A549 (cell line): Measurements from ENCODE around the gene GATM. TPM values are rescaled to one million over a fixed set of nuclear protein-coding genes. Genes with fewer than 3 reads are reported as not detected.
"Not testable (repeated sequence)": the region's sequence is repeated elsewhere in the genome, so short reads cannot be mapped to it uniquely, and the experiment has no call there.

Source experiments
- ATAC-seq, 2 experiments: fragments of 200-7000 bp in 1 of 2; fragments of >200 bp in 1 of 2; cut with Nextera tagmentation in 1 of 2; cut with Tn5 transposase in 1 of 2; 3 replicates each; pipeline versions ENCODE4 v1.8.0 to v1.9.1; 2018 to 2020; ENCODE audit warnings: mild to moderate bottlenecking in 1 of 2, moderate library complexity in 1 of 2
- CTCF ChIA-PET: fragments of 300-600 bp; sonication (Branson Sonifier 250); formaldehyde crosslinking; extraction: SDS; loops from one replicate; lab custom pipeline; 2021; ENCODE audit warnings: antibody characterized with exemption, inconsistent platforms; lab: Yijun Ruan, JAX
- POLR2A ChIA-PET: fragments of 350-600 bp; formaldehyde crosslinking; extraction: SDS; loops from one replicate; lab custom pipeline; 2021; ENCODE audit warnings: antibody characterized with exemption, inconsistent platforms; lab: Yijun Ruan, JAX
- DNase-seq, 2 experiments: peaks; one replicate each; pipeline versions ENCODE4 v3.0.0 to v3.0.0-alpha.2; 2011 to 2016; ENCODE audit warnings: low read depth in 1 of 2, low spot score in 1 of 2
- FAIRE-seq: peaks from 2 replicates; lab custom pipeline; 2011; peaks lifted over from hg19 to GRCh38; lab: Jason Lieb, UNC
- H3K27ac ChIP-seq, 2 experiments: fragments of >200 bp; sonication (Bioruptor Twin); formaldehyde crosslinking; 3 replicates each; pipeline ENCODE4 v1.5.1; 2016 to 2017
- H3K4me1 ChIP-seq: fragments of >200 bp; sonication (Bioruptor Twin); formaldehyde crosslinking; 3 replicates; pipeline ENCODE4 v1.6.1; 2016
- H3K4me2 ChIP-seq: fragments of >200 bp; sonication (Bioruptor Twin); formaldehyde crosslinking; 3 replicates; pipeline ENCODE4 v1.6.1; 2016
- H3K4me3 ChIP-seq: fragments of >200 bp; sonication (Bioruptor Twin); formaldehyde crosslinking; 3 replicates; pipeline ENCODE4 v1.5.1; 2016
- H3K9me3 ChIP-seq: fragments of >200 bp; sonication (Bioruptor Twin); formaldehyde crosslinking; 3 replicates; pipeline ENCODE4 v1.6.1; 2016
- BHLHE40 ChIP-seq: IDR thresholded peaks from 2 replicates; pipeline ENCODE4 v1.6.1; 2012; ENCODE audit warnings: low read depth, low read length, inconsistent platforms
- CBX2 ChIP-seq: fragments of 200-600 bp; sonication (generic); IDR thresholded peaks from 2 replicates; pipeline ENCODE4 v1.6.1; 2016; ENCODE audit warnings: low read depth, mild to moderate bottlenecking, borderline replicate concordance
- EHF ChIP-seq: fragments of 250-450 bp; sonication (Bioruptor Pico); IDR thresholded peaks from 2 replicates; pipeline ENCODE4 v1.5.0; 2020; ENCODE audit warnings: mild to moderate bottlenecking
- FOSB ChIP-seq: fragments of 250-450 bp; sonication (Bioruptor Pico); IDR thresholded peaks from 2 replicates; pipeline ENCODE4 v1.5.0; 2020; ENCODE audit warnings: mild to moderate bottlenecking, moderate library complexity
- FOSL2 ChIP-seq, 2 experiments: fragments of 450-650 bp in 1 of 2; fragments of >200 bp in 1 of 2; sonication (Bioruptor Twin) in 1 of 2; formaldehyde crosslinking; IDR thresholded peaks; 2 replicates each; pipeline versions ENCODE4 v1.5.0 to v1.6.1; 2016 to 2020; ENCODE audit warnings: mild to moderate bottlenecking in 1 of 2, moderate library complexity in 1 of 2
- HEYL ChIP-seq: fragments of 250-450 bp; sonication (Bioruptor Pico); IDR thresholded peaks from 2 replicates; pipeline ENCODE4 v1.8.0; 2021; ENCODE audit warnings: mild to moderate bottlenecking, moderate library complexity
- HOXA7 ChIP-seq: fragments of 250-450 bp; sonication (Bioruptor Pico); IDR thresholded peaks from 2 replicates; pipeline ENCODE4 v1.5.0; 2020; ENCODE audit warnings: mild to moderate bottlenecking, moderate library complexity
- KDM1A ChIP-seq: fragments of 200-600 bp; sonication (generic); IDR thresholded peaks from 2 replicates; pipeline ENCODE4 v1.6.1; 2016; ENCODE audit warnings: low read depth, mild to moderate bottlenecking
- KDM5A ChIP-seq: fragments of 200-600 bp; sonication (generic); IDR thresholded peaks from 2 replicates; pipeline ENCODE4 v1.6.1; 2016; ENCODE audit warnings: antibody characterized with exemption, mild to moderate bottlenecking
- MYC ChIP-seq: IDR thresholded peaks from 2 replicates; pipeline ENCODE4 v1.6.1; 2012; ENCODE audit warnings: mild to moderate bottlenecking, inconsistent platforms, low read length, improper control_type of control experiment, borderline replicate concordance
- RAD21 ChIP-seq, 2 experiments: fragments of >200 bp in 1 of 2; sonication (Bioruptor Twin) in 1 of 2; formaldehyde crosslinking in 1 of 2; IDR thresholded peaks in 1 of 2; conservative IDR thresholded peaks in 1 of 2; 2 replicates in 1 of 2; 3 replicates in 1 of 2; pipeline ENCODE4 v1.6.1; 2012 to 2018; ENCODE audit warnings: inconsistent platforms in 1 of 2
- ZSCAN20 ChIP-seq: fragments of 250-450 bp; sonication (Bioruptor Pico); IDR thresholded peaks from 2 replicates; pipeline ENCODE4 v1.8.0; 2022; ENCODE audit warnings: mild to moderate bottlenecking, moderate library complexity
- WGBS: methylation state at CpG from one replicate; pipeline ENCODE4 v1.1.6; 2017; ENCODE audit errors: missing lambda C conversion rate; 5-methylcytosine and 5-hydroxymethylcytosine counted together
- polyA plus RNA-seq, 4 experiments: library from polyadenylated mRNA; depleted of rRNA in 3 of 4; stranded (reverse); fragments of >200 nt; fragmentation: RNase III in 1 of 4; extraction: RNeasy Plus Mini Kit Qiagen cat#74134 plus additional on column Dnase treatment in 1 of 4; gene quantifications; 2 replicates in 3 of 4; 3 replicates in 1 of 4; pipeline ENCODE4 v1.2.3, GENCODE V29; 2011 to 2017
- small RNA-seq, 6 experiments: library from RNA; depleted of rRNA; stranded (forward); fragments of <200 nt; gene quantifications; one replicate each; pipeline ENCODE3, GENCODE V24; 2012
- TF ChIP-seq, protein P1 (sequence below): fragments of 450-650 bp; IDR thresholded peaks from 2 replicates; pipeline ENCODE4 v1.6.1; 2014; ENCODE audit warnings: antibody characterized with exemption
- TF ChIP-seq, protein P2 (sequence below): fragments of >200 bp; sonication (Bioruptor Twin); formaldehyde crosslinking; IDR thresholded peaks from 3 replicates; pipeline ENCODE4 v1.5.1; 2016

Gene GATM
- polyA plus RNA-seq, 2 of the 4 experiments (the other 2 are of a cell fraction): 4.0 to 6.5 TPM

DNA sequence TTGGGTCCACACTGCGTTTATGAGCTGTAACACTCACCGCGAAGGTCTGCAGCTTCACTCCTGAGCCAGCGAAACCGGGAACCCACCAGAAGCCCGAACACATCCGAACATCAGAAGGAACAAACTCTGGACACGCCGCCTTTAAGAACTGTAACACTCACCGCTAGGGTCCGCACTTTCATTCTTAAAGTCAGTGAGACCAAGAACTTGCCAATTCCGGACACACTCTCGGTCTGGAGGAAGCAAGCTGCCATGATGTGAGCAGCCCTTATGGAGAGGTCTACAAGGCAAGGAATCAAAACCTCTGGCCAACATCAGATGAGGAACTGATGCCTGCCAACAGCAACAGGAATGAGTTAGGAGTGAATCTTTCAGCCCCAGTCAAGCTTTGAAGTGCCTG is 63.4 kb downstream of the GATM start:
- POLR2A ChIA-PET: no interaction called here
- ATAC-seq (peak; percentile 47 to 78; a peak in 4 of 6 replicates), FAIRE-seq (no peak), DNase-seq (peak in 1 of 2 experiments; percentile 66)
- no peak for TF ChIP-seq MYC
- TF ChIP-seq FOSL2 (IDR thresholded peaks at IDR 0.05): no peak
- no peak for TF ChIP-seq FOSL2 (CRISPR knock-in tag; IDR thresholded peaks at IDR 0.05)
- no peak for TF ChIP-seq KDM1A
- TF ChIP-seq, protein P1, sequence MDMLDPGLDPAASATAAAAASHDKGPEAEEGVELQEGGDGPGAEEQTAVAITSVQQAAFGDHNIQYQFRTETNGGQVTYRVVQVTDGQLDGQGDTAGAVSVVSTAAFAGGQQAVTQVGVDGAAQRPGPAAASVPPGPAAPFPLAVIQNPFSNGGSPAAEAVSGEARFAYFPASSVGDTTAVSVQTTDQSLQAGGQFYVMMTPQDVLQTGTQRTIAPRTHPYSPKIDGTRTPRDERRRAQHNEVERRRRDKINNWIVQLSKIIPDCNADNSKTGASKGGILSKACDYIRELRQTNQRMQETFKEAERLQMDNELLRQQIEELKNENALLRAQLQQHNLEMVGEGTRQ: no peak
- TF ChIP-seq ZSCAN20: no peak
- TF ChIP-seq BHLHE40: no peak
- peak in 1 of 2 experiments; percentile 19; a peak in 1 of 5 replicates for TF ChIP-seq RAD21 (conservative IDR thresholded peaks at IDR 0.05 in 1 of 2, IDR thresholded peaks at IDR 0.05 in 1 of 2)
- TF ChIP-seq EHF (CRISPR knock-in tag): no peak
- TF ChIP-seq KDM5A: no peak
- TF ChIP-seq FOSB (CRISPR knock-in tag): no peak
- no peak for TF ChIP-seq CBX2
- TF ChIP-seq, protein P2, sequence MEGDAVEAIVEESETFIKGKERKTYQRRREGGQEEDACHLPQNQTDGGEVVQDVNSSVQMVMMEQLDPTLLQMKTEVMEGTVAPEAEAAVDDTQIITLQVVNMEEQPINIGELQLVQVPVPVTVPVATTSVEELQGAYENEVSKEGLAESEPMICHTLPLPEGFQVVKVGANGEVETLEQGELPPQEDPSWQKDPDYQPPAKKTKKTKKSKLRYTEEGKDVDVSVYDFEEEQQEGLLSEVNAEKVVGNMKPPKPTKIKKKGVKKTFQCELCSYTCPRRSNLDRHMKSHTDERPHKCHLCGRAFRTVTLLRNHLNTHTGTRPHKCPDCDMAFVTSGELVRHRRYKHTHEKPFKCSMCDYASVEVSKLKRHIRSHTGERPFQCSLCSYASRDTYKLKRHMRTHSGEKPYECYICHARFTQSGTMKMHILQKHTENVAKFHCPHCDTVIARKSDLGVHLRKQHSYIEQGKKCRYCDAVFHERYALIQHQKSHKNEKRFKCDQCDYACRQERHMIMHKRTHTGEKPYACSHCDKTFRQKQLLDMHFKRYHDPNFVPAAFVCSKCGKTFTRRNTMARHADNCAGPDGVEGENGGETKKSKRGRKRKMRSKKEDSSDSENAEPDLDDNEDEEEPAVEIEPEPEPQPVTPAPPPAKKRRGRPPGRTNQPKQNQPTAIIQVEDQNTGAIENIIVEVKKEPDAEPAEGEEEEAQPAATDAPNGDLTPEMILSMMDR: 0 out of 3 replicates have a peak, but pooled peaks have one; percentile 13
- TF ChIP-seq HOXA7 (CRISPR knock-in tag): no peak
- no peak for TF ChIP-seq HEYL (CRISPR knock-in tag)
- 54% methylated on average over 13 of the region's 13 CpGs for WGBS
- CTCF ChIA-PET: interaction anchor here (1.2 to 1.6 kb wide), 4 partner anchors 10 to 109 kb away, joined by 3 to 5 read pairs (median 4); no protein-coding TSS in a partner anchor
- Histone ChIP-seq H3K27ac (no peak overlapping the region), H3K9me3 (no peaks in the 10 kb centered on the region), H3K4me2 (peak overlapping the region; percentile 28; the same call in 1 of the 3 replicates), H3K4me3 (no peak overlapping the region), H3K4me1 (no peaks in the 10 kb centered on the region)

DNA sequence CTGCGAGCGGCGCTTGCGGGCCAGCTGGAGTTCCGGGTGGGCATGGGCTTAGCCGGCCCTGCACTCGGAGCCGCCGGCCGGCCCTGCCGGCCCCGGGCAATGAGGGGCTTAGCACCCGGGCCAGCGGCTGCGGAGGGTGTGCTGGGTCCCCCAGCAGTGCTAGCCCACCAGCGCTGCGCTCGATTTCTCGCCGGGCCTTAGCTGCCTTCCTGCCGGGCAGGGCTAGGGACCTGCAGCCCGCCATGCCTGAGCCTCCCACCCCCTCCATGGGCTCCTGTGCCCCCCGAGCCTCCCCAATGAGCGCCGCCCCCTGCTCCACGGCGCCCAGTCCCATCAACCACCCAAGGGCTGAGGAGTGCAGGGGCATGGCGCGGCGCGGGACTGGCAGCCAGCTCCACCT is 64.2 kb downstream of the GATM start:
- H3K4me3 ChIP-seq, ATAC-seq, H3K4me2 ChIP-seq, H3K4me1 ChIP-seq, H3K27ac ChIP-seq, DNase-seq, FAIRE-seq, POLR2A ChIA-PET, H3K9me3 ChIP-seq: not testable (repeated sequence)
- CTCF ChIA-PET: interaction anchor here (1.2 to 1.6 kb wide), 3 partner anchors 25 to 109 kb away, joined by 3 to 5 read pairs (median 4); no protein-coding TSS in a partner anchor
- WGBS: no CpG with 5 or more reads among the region's 31 CpGs

Small RNA genes lying within 50 kb of the gene (small RNA-seq; reads per million reads assigned to genes)
- gene RNU6-953P: 0 to 6.0 (median 1.0) reads per million in 6 experiments

Other genes with a start within 250 kb of the GATM start
- 0.18 and 0.24 TPM in 2 replicates for gene DUOXA1, start 248.7 kb downstream of the GATM start, polyA plus RNA-seq (2011; rRNA removed)
- gene DUOXA1, start 248.7 kb downstream of the GATM start, polyA plus RNA-seq (2017; fragmentation: RNase III; extraction: RNeasy Plus Mini Kit Qiagen cat#74134 plus additional on column Dnase treatment): 0.23 to 0.49 TPM (median 0.30 TPM) in 3 replicates
- not detected in 2 replicates for gene DUOX1, start 248.6 kb downstream of the GATM start, polyA plus RNA-seq (2011; rRNA removed)
- not detected in 3 replicates for gene DUOX1, start 248.6 kb downstream of the GATM start, polyA plus RNA-seq (2017; fragmentation: RNase III; extraction: RNeasy Plus Mini Kit Qiagen cat#74134 plus additional on column Dnase treatment)
- gene SHF, start 190.6 kb downstream of the GATM start, polyA plus RNA-seq (2011; rRNA removed): 0.36 and 0.62 TPM in 2 replicates
- gene SHF, start 190.6 kb downstream of the GATM start, polyA plus RNA-seq (2017; fragmentation: RNase III; extraction: RNeasy Plus Mini Kit Qiagen cat#74134 plus additional on column Dnase treatment): 0.85 to 1.1 TPM (median 1.1 TPM) in 3 replicates
- gene SLC28A2, start 126.3 kb downstream of the GATM start, polyA plus RNA-seq (2011; rRNA removed): 0.13 and 0.35 TPM in 2 replicates
- gene SLC28A2, start 126.3 kb downstream of the GATM start, polyA plus RNA-seq (2017; fragmentation: RNase III; extraction: RNeasy Plus Mini Kit Qiagen cat#74134 plus additional on column Dnase treatment): not detected in 3 replicates
- gene SLC30A4, start 144.2 kb upstream of the GATM start, polyA plus RNA-seq (2011; rRNA removed): 3.1 and 3.8 TPM in 2 replicates
- gene SLC30A4, start 144.2 kb upstream of the GATM start, polyA plus RNA-seq (2017; fragmentation: RNase III; extraction: RNeasy Plus Mini Kit Qiagen cat#74134 plus additional on column Dnase treatment): 2.1 to 2.7 TPM (median 2.2 TPM) in 3 replicates
- 14.2 and 19.0 TPM in 2 replicates for gene BLOC1S6, start 208.8 kb upstream of the GATM start, polyA plus RNA-seq (2011; rRNA removed)
- gene BLOC1S6, start 208.8 kb upstream of the GATM start, polyA plus RNA-seq (2017; fragmentation: RNase III; extraction: RNeasy Plus Mini Kit Qiagen cat#74134 plus additional on column Dnase treatment): 30.9 to 32.1 TPM (median 31.8 TPM) in 3 replicates